ENCODE data around the gene NMT1. TPM values are rescaled to one million over a fixed set of nuclear protein-coding genes. Genes with fewer than 3 reads are reported as not detected.

NMT1 gene
- total RNA-seq, 4 donors from 2014 or later: 60.7 to 127 (median 71.5) TPM

- in situ Hi-C loops (cut with MboI; ENCODE audit: low sequenced_read_pairs in 4 of 4) (loop anchor here in 2 of 4 donors (10.0 to 25.0 kb wide), 2 partner anchors 92 to 230 kb away; no protein-coding TSS in a partner anchor), intact Hi-C loops (cut with DNase I; ENCODE audit: low total_unique reads) (no loop called here)
- H3K27ac ChIP-seq: no peak overlapping the region
- no peak overlapping the region for H3K4me3 ChIP-seq
- no peak for ATAC-seq
- no peak for TF ChIP-seq CTCF (IDR thresholded peaks at IDR 0.05 in 4 of 5, conservative IDR thresholded peaks at IDR 0.05 in 1 of 5)
- no peak for TF ChIP-seq POLR2A (IDR thresholded peaks at IDR 0.05)
- H3K4me1 ChIP-seq: peaks cover 11 to 24% of the 10 kb centered on the region in 2 donors
- no peaks in the 10 kb centered on the region for H3K36me3 ChIP-seq
- H3K9me3 ChIP-seq: no peaks in the 10 kb centered on the region
- no peak for DNase-seq
- no peaks in the 10 kb centered on the region for H3K27me3 ChIP-seq
These were observed 44.3 kb upstream of the NMT1 start for GRCh38 chr17:45016823-45017222.

- Histone ChIP-seq H3K4me1 (peaks cover 16 to 17% of the 10 kb centered on the region in 2 donors), H3K27ac (peak overlapping the region in 3 of 4 donors; percentile 24 to 52 (median 35))
These were observed 42.6 kb upstream of the NMT1 start for GRCh38 chr17:45018514-45018847.

GRCh38 chr17:45018848-45019711, 42.0 kb upstream of the NMT1 start:
- Histone ChIP-seq H3K4me1 (peaks cover 16 to 17% of the 10 kb centered on the region in 2 donors), H3K27ac (peak overlapping the region in 3 of 4 donors; percentile 24 to 52 (median 35)), H3K27me3 (no peaks in the 10 kb centered on the region), H3K9me3 (no peaks in the 10 kb centered on the region), H3K36me3 (no peaks in the 10 kb centered on the region), H3K4me3 (peak overlapping the region; percentile 55 to 74 (median 59))
- ATAC-seq (peak; percentile 67 to 68), DNase-seq (peak in 1 of 2 donors; percentile 21)
- intact Hi-C loops (cut with DNase I; ENCODE audit: low total_unique reads): loop anchor here (1.0 kb wide), 2 partner anchors 80 to 99 kb away; no protein-coding TSS in a partner anchor
- in situ Hi-C loops (cut with MboI; ENCODE audit: low sequenced_read_pairs in 4 of 4): loop anchor here in 2 of 4 donors (10.0 to 25.0 kb wide), 2 partner anchors 94 to 232 kb away; no protein-coding TSS in a partner anchor
- TF ChIP-seq POLR2A (IDR thresholded peaks at IDR 0.05) (peak in 1 of 2 donors; percentile 10), CTCF (IDR thresholded peaks at IDR 0.05 in 4 of 5, conservative IDR thresholded peaks at IDR 0.05 in 1 of 5) (peak; percentile 38 to 71 (median 47))

More at GRCh38 chr17:45018514-45018847, 42.6 kb upstream of the NMT1 start:
- in situ Hi-C loops (cut with MboI; ENCODE audit: low sequenced_read_pairs in 4 of 4): loop anchor here in 2 of 4 donors (10.0 to 25.0 kb wide), 2 partner anchors 94 to 231 kb away; no protein-coding TSS in a partner anchor
- TF ChIP-seq CTCF (IDR thresholded peaks at IDR 0.05 in 4 of 5, conservative IDR thresholded peaks at IDR 0.05 in 1 of 5) (no peak), POLR2A (IDR thresholded peaks at IDR 0.05) (no peak)
- ATAC-seq (no peak), DNase-seq (no peak)
- intact Hi-C loops (cut with DNase I; ENCODE audit: low total_unique reads): no loop called here
- Histone ChIP-seq H3K9me3 (no peaks in the 10 kb centered on the region), H3K4me3 (peak overlapping the region; percentile 55 to 74 (median 59)), H3K27me3 (no peaks in the 10 kb centered on the region), H3K36me3 (no peaks in the 10 kb centered on the region)

GRCh38 chr17:45020354-45021138, 40.6 kb upstream of the NMT1 start:
- DNase-seq (no peak), ATAC-seq (no peak)
- Histone ChIP-seq H3K4me1 (peaks cover 16 to 17% of the 10 kb centered on the region in 2 donors), H3K27me3 (no peaks in the 10 kb centered on the region), H3K9me3 (no peaks in the 10 kb centered on the region), H3K27ac (peak overlapping the region in 1 of 4 donors; percentile 11), H3K36me3 (no peaks in the 10 kb centered on the region), H3K4me3 (no peak overlapping the region)
- no peak for TF ChIP-seq POLR2A (IDR thresholded peaks at IDR 0.05)
- TF ChIP-seq CTCF (IDR thresholded peaks at IDR 0.05 in 4 of 5, conservative IDR thresholded peaks at IDR 0.05 in 1 of 5): no peak
- in situ Hi-C loops (cut with MboI; ENCODE audit: low sequenced_read_pairs in 4 of 4): loop anchor here (5.0 to 25.0 kb wide), 4 partner anchors 93 to 246 kb away; partner anchors contain the start of gene GFAP (in 1 of the 4)
- intact Hi-C loops (cut with DNase I; ENCODE audit: low total_unique reads): loop anchor here (5.0 kb wide), 1 partner anchor 112 kb away; the partner anchor contains the start of gene PLCD3

All from gastrocnemius medialis (tissue), 4 donors.